Measurements from ENCODE around the gene CFAP52. TPM values are rescaled to one million over a fixed set of nuclear protein-coding genes. Genes with fewer than 3 reads are reported as not detected.

CFAP52 gene
- total and polyA plus RNA-seq, 10 donors, result not detected

GRCh38 chr17:9531034-9531433, 45.4 kb upstream of the CFAP52 start:
- Histone ChIP-seq H3K4me1 (no peaks in the 10 kb centered on the region), H3K27me3 (replicated peaks in 1 of 7) (no peaks in the 10 kb centered on the region), H3K27ac (no peak overlapping the region), H3K4me3 (no peak overlapping the region), H3K36me3 (peaks cover 0 to 19% (median 0%) of the 10 kb centered on the region in 6 donors), H3K9me3 (no peaks in the 10 kb centered on the region)
- WGBS, 5 donors, result 47 to 61% (median 53%) methylated on average over 2 of the region's 2 CpGs
- no peak for DNase-seq
- no peak for TF ChIP-seq POLR2A (IDR thresholded peaks at IDR 0.05)
- TF ChIP-seq, protein P1, sequence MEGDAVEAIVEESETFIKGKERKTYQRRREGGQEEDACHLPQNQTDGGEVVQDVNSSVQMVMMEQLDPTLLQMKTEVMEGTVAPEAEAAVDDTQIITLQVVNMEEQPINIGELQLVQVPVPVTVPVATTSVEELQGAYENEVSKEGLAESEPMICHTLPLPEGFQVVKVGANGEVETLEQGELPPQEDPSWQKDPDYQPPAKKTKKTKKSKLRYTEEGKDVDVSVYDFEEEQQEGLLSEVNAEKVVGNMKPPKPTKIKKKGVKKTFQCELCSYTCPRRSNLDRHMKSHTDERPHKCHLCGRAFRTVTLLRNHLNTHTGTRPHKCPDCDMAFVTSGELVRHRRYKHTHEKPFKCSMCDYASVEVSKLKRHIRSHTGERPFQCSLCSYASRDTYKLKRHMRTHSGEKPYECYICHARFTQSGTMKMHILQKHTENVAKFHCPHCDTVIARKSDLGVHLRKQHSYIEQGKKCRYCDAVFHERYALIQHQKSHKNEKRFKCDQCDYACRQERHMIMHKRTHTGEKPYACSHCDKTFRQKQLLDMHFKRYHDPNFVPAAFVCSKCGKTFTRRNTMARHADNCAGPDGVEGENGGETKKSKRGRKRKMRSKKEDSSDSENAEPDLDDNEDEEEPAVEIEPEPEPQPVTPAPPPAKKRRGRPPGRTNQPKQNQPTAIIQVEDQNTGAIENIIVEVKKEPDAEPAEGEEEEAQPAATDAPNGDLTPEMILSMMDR (IDR thresholded peaks at IDR 0.05 in 8 of 11, conservative IDR thresholded peaks at IDR 0.05 in 3 of 11), result no peak
- TF ChIP-seq POLR2AphosphoS5 (IDR thresholded peaks at IDR 0.05), result no peak
- intact Hi-C loops (cut with DNase I; ENCODE audit: low total_unique reads), result no loop called here

DNA sequence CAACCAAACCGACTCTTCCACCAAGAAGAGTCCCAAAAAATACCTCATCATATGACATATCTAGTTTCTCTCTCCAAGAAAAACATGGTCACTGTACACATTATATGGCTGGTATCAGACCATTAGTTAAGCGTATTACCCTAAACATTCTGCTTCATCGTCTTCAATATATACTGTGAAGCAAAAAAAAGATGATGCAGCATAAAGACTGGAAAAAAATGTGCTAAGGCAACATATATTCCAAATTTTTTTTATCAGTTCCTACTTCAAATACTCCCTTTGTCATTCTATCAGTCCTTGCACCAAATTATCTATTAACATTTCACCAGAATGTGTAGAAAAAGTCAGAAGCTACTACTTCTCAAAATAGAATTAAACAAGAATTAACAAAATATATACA, 43.7 kb upstream of the CFAP52 start:
- intact Hi-C loops (cut with DNase I; ENCODE audit: low total_unique reads), result no loop called here
- Histone ChIP-seq H3K9me3 (no peaks in the 10 kb centered on the region), H3K4me3 (no peak overlapping the region), H3K27ac (no peak overlapping the region), H3K4me1 (no peaks in the 10 kb centered on the region), H3K27me3 (replicated peaks in 1 of 7) (no peaks in the 10 kb centered on the region), H3K36me3 (peaks cover 0 to 26% (median 0%) of the 10 kb centered on the region in 6 donors)
- DNase-seq, result no peak
- TF ChIP-seq POLR2AphosphoS5 (IDR thresholded peaks at IDR 0.05), result no peak
- TF ChIP-seq, protein P1 (IDR thresholded peaks at IDR 0.05 in 8 of 11, conservative IDR thresholded peaks at IDR 0.05 in 3 of 11), result no peak
- no peak for TF ChIP-seq POLR2A (IDR thresholded peaks at IDR 0.05)
- 96 to 100% (median 99%) methylated on average over 3 of the region's 3 CpGs for WGBS, 5 donors

DNA sequence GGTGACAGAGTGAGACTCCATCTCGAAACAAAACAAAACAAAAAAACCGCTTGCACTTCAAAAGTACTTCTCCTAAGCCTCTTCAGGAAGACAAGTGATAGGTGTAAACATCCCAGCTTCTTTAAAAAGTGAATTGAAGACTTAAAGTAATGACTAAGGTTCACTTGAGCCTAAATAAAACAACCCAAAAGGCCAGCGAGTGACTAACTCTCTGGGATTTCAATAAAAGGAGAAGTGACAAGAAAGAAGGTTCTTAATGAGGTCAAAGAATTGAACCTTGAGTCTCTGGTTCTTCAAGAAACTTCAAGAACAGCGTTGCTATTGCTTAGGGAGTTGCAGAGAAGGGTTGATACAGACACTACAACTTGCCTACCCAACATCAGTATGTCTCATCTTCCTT, 43.0 kb upstream of the CFAP52 start:
- H3K36me3 ChIP-seq, result peaks cover 0 to 19% (median 0%) of the 10 kb centered on the region in 6 donors
- H3K4me3 ChIP-seq, result no peak overlapping the region
- intact Hi-C loops (cut with DNase I; ENCODE audit: low total_unique reads), result no loop called here
- H3K27me3 ChIP-seq (replicated peaks in 1 of 7), result no peaks in the 10 kb centered on the region
- TF ChIP-seq POLR2A (IDR thresholded peaks at IDR 0.05), result no peak
- TF ChIP-seq POLR2AphosphoS5 (IDR thresholded peaks at IDR 0.05), result no peak
- TF ChIP-seq, protein P1 (IDR thresholded peaks at IDR 0.05 in 8 of 11, conservative IDR thresholded peaks at IDR 0.05 in 3 of 11), result no peak
- H3K4me1 ChIP-seq, result no peaks in the 10 kb centered on the region
- no peak for DNase-seq
- WGBS, 5 donors, result 84 to 94% (median 92%) methylated on average over 4 of the region's 4 CpGs
- no peaks in the 10 kb centered on the region for H3K9me3 ChIP-seq
- H3K27ac ChIP-seq, result no peak overlapping the region

GRCh38 chr17:9536061-9536460, 40.4 kb upstream of the CFAP52 start:
- no peak for TF ChIP-seq POLR2A (IDR thresholded peaks at IDR 0.05)
- TF ChIP-seq, protein P1 (IDR thresholded peaks at IDR 0.05 in 8 of 11, conservative IDR thresholded peaks at IDR 0.05 in 3 of 11), result no peak
- TF ChIP-seq POLR2AphosphoS5 (IDR thresholded peaks at IDR 0.05), result no peak

More at GRCh38 chr17:9536061-9536460, 40.4 kb upstream of the CFAP52 start:
- H3K4me1 ChIP-seq, result no peaks in the 10 kb centered on the region
- peaks cover 0 to 30% (median 6%) of the 10 kb centered on the region in 6 donors for H3K36me3 ChIP-seq
- H3K9me3 ChIP-seq, result no peaks in the 10 kb centered on the region
- no peaks in the 10 kb centered on the region for H3K27me3 ChIP-seq (replicated peaks in 1 of 7)
- no peak overlapping the region for H3K4me3 ChIP-seq
- intact Hi-C loops (cut with DNase I; ENCODE audit: low total_unique reads), result no loop called here
- DNase-seq, result no peak
- WGBS, 5 donors, result 93 to 98% (median 96%) methylated on average over 8 of the region's 8 CpGs
- H3K27ac ChIP-seq, result no peak overlapping the region

Measured in spleen (tissue), 11 donors.